HG03095 (cell line): Measurements from ENCODE around the gene SLC49A3.
"Not testable (repeated sequence)": the region's sequence is repeated elsewhere in the genome, so short reads cannot be mapped to it uniquely, and the experiment has no call there.

Experiments
- ATAC-seq: cut with Tn5 transposase; IDR thresholded peaks from one replicate; pipeline ENCODE4 v1.9.1; 2021; ENCODE audit warnings: moderate library complexity; ENCODE audit not compliant: unreplicated experiment

Gene SLC49A3

GRCh38 chr4:688854-689681 is at the start of gene SLC49A3:
Gene SLC49A3, minus strand, starts transcription at chr4:689151. Its CDS starts 24 bp downstream, at chr4:689127.
- no peak for ATAC-seq

DNA sequence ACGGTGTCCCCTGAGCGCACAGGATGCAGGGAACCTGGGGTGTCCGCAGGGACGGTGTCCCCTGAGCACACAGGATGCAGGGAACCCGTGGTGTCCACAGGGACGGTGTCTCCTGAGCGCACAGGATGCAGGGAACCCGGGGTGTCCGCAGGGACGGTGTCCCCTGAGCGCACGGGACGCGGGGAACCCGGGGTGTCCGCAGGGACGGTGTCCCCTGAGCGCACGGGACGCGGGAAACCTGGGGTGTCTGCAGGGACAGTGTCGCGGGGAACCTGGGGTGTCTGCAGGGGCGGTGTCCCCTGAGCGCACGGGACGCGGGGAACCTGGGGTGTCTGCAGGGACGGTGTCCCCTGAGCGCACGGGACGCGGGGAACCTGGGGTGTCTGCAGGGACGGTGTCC is 47.6 kb upstream of the SLC49A3 start:
- not testable (repeated sequence) for ATAC-seq

DNA sequence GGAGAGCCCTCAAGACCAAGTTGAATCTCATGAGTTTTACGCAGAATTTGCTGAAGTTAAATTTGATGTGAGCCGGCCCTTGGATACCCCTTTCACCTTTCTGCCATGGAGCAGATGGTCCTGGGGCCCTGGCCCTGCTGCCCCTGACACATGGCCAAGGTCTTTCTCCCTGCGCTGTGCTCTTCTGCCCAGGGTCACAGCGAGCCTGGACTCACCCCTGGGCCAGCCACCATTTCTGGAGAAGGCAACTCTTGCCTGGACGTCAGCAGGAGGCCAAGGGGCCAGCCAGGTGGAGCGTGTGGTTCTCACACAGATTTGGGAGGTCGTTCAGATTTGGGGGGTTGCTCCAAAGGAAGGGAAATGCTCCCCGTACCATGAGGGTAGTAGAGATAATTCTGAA is 46.6 kb upstream of the SLC49A3 start:
- ATAC-seq: no peak

GRCh38 chr4:734951-735350 is 46.0 kb upstream of the SLC49A3 start:
- no peak for ATAC-seq

GRCh38 chr4:734075-734474 is 45.1 kb upstream of the SLC49A3 start:
- ATAC-seq: no peak

- no peak for ATAC-seq
Measured at GRCh38 chr4:733631-733980, 44.7 kb upstream of the SLC49A3 start.

DNA sequence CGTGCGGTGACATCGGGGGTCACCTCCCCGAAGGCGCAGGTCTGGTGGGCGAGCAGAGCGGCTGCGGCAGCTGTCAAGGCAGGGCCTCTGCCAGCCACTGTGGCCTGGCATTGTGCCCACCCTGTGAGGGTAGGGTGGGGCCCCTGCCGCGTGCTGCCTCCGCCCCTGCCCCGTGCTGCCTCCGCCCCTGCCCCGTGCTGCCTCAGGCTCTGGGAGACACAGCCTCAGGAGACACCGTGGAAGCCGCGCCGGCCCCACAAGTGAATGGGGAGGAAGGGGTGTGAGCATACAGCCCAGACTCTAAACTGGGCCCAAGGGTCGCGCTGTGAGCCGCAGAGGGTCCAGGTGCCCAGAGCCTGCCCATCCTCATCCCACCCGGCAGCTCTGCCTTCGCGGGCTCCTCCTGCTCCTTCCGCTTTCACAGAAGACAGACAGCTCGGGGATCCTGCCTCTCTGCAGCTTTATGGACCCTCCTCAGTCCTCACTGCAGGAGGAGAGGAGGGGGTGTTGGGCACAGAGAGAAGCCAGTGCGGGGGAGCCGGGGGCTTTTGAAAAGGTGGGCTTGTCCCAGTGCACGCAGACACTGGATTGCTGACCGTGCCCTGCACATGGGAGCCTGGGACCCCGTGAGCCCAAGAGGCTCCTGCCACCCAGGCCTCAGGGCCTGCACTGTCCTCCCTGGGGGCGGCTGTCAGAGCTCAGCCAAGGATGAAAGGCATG is 44.1 kb upstream of the SLC49A3 start:
- no peak for ATAC-seq

- ATAC-seq: no peak
Measured at GRCh38 chr4:732486-732885, 43.5 kb upstream of the SLC49A3 start.

GRCh38 chr4:731954-732353 is 43.0 kb upstream of the SLC49A3 start:
- not testable (repeated sequence) for ATAC-seq

DNA sequence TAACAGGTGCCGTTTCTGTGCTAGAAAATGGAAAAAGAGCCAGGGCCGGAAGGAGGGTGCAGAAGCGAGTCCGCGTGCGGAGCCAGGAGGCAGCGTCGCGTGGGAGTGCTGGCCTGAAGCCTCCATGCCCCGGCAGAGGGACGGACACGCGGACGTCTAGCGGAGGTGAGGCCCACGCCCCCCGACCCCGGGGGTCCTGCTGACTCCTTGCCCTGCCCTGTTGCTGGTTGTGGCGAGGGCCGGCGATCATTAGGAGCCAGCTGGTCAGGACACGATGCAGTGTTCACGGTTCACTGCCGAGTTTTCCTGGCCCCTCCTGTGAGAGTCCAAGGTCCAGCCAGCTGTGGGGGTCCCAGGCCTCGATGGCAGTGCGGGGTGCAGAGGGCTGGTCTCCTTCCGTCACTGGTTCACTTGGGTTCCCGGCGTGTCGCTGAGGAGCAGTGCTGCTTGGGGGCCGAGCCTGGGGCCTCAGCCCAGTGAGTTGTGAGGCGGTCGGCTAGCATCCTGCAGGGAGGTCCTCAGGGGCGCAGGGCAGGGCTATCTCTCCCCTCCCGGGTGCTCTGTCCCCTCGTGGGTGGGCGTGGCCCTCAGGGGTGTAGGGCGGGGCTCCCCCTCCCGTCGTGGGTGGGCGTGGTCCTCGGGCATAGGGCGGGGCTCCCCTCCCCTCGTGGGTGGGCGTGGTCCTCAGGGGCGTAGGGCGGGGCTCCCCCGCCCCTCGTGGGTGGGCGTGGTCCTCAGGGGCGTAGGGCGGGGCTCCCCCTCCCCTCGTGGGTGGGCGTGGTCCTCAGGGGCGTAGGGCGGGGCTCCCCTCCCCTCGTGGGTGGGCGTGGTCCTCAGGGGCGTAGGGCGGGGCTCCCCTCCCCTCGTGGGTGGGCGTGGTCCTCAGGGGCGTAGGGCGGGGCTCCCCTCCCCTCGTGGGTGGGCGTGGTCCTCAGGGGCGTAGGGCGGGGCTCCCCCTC is 42.3 kb upstream of the SLC49A3 start:
- not testable (repeated sequence) for ATAC-seq

- no peak for ATAC-seq
Measured at GRCh38 chr4:730511-730910, 41.6 kb upstream of the SLC49A3 start.

DNA sequence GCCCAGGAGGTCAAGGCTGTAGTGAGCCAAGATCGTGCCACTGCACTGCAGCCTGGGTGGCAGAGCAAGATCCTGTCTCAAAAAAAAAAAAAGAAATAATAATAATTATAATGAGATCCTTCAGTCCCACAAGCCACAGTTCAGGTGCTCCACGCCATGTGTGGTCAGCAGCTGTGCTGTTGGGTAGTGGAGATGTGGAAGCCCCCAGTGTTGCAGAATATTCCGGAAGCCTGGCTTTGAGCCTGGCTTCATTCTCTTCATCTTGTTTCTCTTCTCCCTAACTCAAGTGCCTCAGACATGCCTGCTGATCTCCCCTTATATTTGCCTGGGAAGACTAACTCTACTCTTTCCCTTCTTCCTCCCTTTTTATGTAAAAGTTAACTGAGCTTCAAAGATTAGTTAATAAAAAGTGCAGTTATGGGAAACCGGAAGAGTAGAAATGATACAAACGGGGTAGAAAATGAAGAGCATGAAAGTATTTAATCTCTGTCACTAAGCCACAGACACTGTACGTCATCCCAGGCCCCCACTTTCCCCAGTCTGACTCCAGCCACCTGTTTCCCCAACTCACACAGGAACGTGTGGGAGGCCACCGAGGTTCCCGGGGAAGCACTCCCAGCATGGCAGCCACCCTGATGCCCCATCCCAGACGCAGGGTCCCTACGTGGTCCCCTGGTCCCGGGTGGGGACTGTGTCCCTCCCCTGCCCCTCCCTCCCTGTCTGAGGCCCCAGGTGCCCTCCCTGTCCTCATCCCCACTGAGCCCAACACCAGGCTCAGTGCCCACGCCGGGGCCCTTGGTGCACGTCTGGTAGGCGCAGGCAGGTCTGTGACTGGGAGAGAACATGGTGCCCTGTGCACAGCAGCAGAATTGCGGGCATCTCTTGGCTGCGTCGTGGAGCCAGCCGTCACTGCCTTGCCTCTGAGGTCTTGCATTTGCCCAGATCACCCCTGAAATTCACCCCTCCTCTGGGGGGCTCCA is 40.7 kb upstream of the SLC49A3 start:
- ATAC-seq: no peak

GRCh38 chr4:727576-727975 is 38.6 kb upstream of the SLC49A3 start:
- ATAC-seq: no peak

- ATAC-seq: no peak
Measured at GRCh38 chr4:726838-727237, 37.9 kb upstream of the SLC49A3 start.

- no peak for ATAC-seq
Measured at GRCh38 chr4:726235-726787, 37.4 kb upstream of the SLC49A3 start.

DNA sequence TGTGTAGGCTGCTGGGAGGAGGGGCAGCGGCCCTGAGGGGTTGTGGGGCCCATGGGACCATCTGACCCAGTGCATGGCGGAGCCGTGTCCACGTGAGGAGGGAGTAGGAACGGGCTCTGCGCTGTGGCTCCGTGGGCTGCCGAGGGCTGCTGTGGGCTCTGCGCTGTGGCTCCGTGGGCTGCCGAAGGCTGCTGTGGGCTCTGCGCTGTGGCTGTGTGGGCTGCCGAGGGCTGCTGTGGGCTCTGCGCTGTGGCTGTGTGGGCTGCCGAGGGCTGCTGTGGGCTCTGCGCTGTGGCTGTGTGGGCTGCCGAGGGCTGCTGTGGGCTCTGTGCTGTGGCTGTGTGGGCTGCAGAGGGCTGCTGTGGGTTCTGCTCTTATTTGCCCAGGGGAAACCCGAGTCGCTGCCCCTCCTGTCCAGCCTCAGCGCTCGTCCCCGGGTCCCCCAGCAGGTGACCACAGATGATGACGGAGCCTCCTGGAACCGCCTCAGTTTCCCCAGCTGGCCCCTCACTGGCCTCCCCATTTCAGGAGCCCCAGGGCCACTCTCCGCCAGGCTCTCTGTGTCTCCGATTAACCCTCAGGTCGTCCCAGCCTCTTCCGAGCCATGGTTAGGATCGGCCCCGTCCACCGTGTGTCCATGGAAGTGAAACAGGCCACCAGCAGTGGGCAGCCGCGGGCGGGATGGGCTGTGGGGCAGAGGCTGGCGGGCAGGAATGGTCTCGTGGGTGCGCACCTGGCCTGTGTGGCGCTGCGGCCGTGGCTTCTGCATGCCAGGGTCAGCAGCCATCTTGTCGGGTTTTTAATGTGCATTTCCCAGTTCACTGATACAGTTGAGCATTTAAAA is 36.7 kb upstream of the SLC49A3 start:
- no peak for ATAC-seq

- no peak for ATAC-seq
Measured at GRCh38 chr4:723751-724530, 35.0 kb upstream of the SLC49A3 start.

- no peak for ATAC-seq
Measured at GRCh38 chr4:722851-723360, 34.0 kb upstream of the SLC49A3 start.
